IMR-90 (cell line): ENCODE measurements around the gene MUCL3. TPM values are rescaled to one million over a fixed set of nuclear protein-coding genes. Genes with fewer than 3 reads are reported as not detected.

ENCODE experiments used
- ATAC-seq: fragments of 200-7000 bp; cut with Tn5 transposase; 2 replicates; pipeline ENCODE4 v1.9.1; 2020; ENCODE audit warnings: low read depth, mild to moderate bottlenecking, moderate library complexity
- BruUV-seq: library from RNA; stranded (reverse); fragments of 400-500 nt; replicated peaks from 2 replicates; lab custom pipeline; 2021; lab: Mats Ljungman, UMichigan
- CTCF ChIA-PET: fragments of 300-600 bp; formaldehyde crosslinking; extraction: SDS; loops from one replicate; lab custom pipeline; 2021; ENCODE audit warnings: antibody characterized with exemption; lab: Yijun Ruan, JAX
- POLR2A ChIA-PET: fragments of 300-600 bp; sonication (Branson Sonifier 250); formaldehyde crosslinking; loops from one replicate; lab custom pipeline; 2022; ENCODE audit warnings: antibody characterized with exemption; ENCODE audit not compliant: unreplicated experiment; lab: Charles Lee
- DNase-seq: peaks from one replicate; pipeline ENCODE4 v3.0.0; 2013
- H2AFZ ChIP-seq: replicated peaks from 2 replicates; pipeline ENCODE3; 2013; ENCODE audit warnings: low read length, mild to moderate bottlenecking; ENCODE audit not compliant: poor library complexity
- H2AK5ac ChIP-seq: 2 replicates; pipeline ENCODE4 v1.6.1; 2013; ENCODE audit warnings: low read depth, low read length, inconsistent platforms
- H2AK9ac ChIP-seq: replicated peaks from 2 replicates; pipeline ENCODE3; 2013; ENCODE audit warnings: mild to moderate bottlenecking, low read depth, low read length, moderate library complexity; ENCODE audit not compliant: poor library complexity
- H2BK120ac ChIP-seq: 2 replicates; pipeline ENCODE4 v1.6.1; 2013; ENCODE audit warnings: low read depth, low read length, inconsistent platforms
- H2BK15ac ChIP-seq: 3 replicates; pipeline ENCODE4 v1.6.1; 2013; ENCODE audit warnings: low read depth, low read length, inconsistent platforms
- H2BK20ac ChIP-seq: 2 replicates; pipeline ENCODE4 v1.6.1; 2013; ENCODE audit warnings: low read depth, mild to moderate bottlenecking, inconsistent platforms, low read length, moderate library complexity
- H2BK5ac ChIP-seq: 2 replicates; pipeline ENCODE4 v1.6.1; 2013; ENCODE audit warnings: mild to moderate bottlenecking, low read depth, low read length, inconsistent platforms; ENCODE audit not compliant: poor library complexity, severe bottlenecking
- H3K14ac ChIP-seq: replicated peaks from 2 replicates; pipeline ENCODE4 v1.6.1; 2013; ENCODE audit warnings: low read depth, low read length, inconsistent platforms
- H3K18ac ChIP-seq: 2 replicates; pipeline ENCODE4 v1.6.1; 2013; ENCODE audit warnings: low read depth, low read length, control low read depth
- H3K23ac ChIP-seq: 2 replicates; pipeline ENCODE4 v1.6.1; 2013; ENCODE audit warnings: low read depth, low read length, inconsistent platforms
- H3K27ac ChIP-seq: 2 replicates; pipeline ENCODE4 v1.5.1; 2013; ENCODE audit warnings: mild to moderate bottlenecking, control low read depth, low read length; ENCODE audit not compliant: insufficient read depth
- H3K27me3 ChIP-seq: 2 replicates; pipeline ENCODE4 v1.6.1; 2013; ENCODE audit warnings: low read length; ENCODE audit not compliant: control insufficient read depth, insufficient read depth
- H3K36me3 ChIP-seq: 2 replicates; pipeline ENCODE4 v1.6.1; 2013; ENCODE audit warnings: low read length, mixed read lengths; ENCODE audit not compliant: control insufficient read depth, insufficient read depth
- H3K4ac ChIP-seq: 2 replicates; pipeline ENCODE4 v1.6.1; 2013; ENCODE audit warnings: low read depth, low read length, inconsistent platforms
- H3K4me1 ChIP-seq: 2 replicates; pipeline ENCODE4 v1.6.1; 2013; ENCODE audit warnings: low read length, mixed read lengths; ENCODE audit not compliant: control insufficient read depth, insufficient read depth
- H3K4me2 ChIP-seq: 2 replicates; pipeline ENCODE4 v1.6.1; 2013; ENCODE audit warnings: low read depth, mild to moderate bottlenecking, control low read depth, low read length, moderate library complexity
- H3K4me3 ChIP-seq: 2 replicates; pipeline ENCODE4 v1.5.1; 2013; ENCODE audit warnings: low read depth, mild to moderate bottlenecking, control low read depth, low read length, moderate library complexity; ENCODE audit not compliant: insufficient read depth
- H3K56ac ChIP-seq: 2 replicates; pipeline ENCODE4 v1.6.1; 2013; ENCODE audit warnings: low read length, inconsistent platforms; ENCODE audit not compliant: insufficient read depth; ENCODE audit errors: extremely low read depth
- H3K79me1 ChIP-seq, 2 experiments: 2 replicates each; pipeline ENCODE4 v1.6.1; 2013; ENCODE audit warnings: low read length in 2 of 2, inconsistent platforms in 1 of 2, low read depth in 1 of 2
- H3K9ac ChIP-seq: 2 replicates; pipeline ENCODE4 v1.6.1; 2013; ENCODE audit warnings: low read depth, low read length, control low read depth
- H3K9me1 ChIP-seq: 2 replicates; pipeline ENCODE4 v1.6.1; 2013; ENCODE audit warnings: low read length, inconsistent platforms; ENCODE audit not compliant: insufficient read depth
- H3K9me3 ChIP-seq: 2 replicates; pipeline ENCODE4 v1.6.1; 2013; ENCODE audit warnings: low read length; ENCODE audit not compliant: control insufficient read depth, insufficient read depth
- H4K20me1 ChIP-seq: 2 replicates; pipeline ENCODE4 v1.6.1; 2013; ENCODE audit warnings: low read length, inconsistent platforms; ENCODE audit not compliant: insufficient read depth
- H4K5ac ChIP-seq: 2 replicates; pipeline ENCODE4 v1.6.1; 2013; ENCODE audit warnings: mild to moderate bottlenecking, low read depth, low read length, control low read depth
- H4K8ac ChIP-seq, 2 experiments: 2 replicates each; pipeline ENCODE4 v1.6.1; 2013; ENCODE audit warnings: low read depth in 2 of 2, low read length in 2 of 2, control low read depth in 1 of 2, inconsistent platforms in 1 of 2
- H4K91ac ChIP-seq: 2 replicates; pipeline ENCODE4 v1.6.1; 2013; ENCODE audit warnings: low read depth, low read length, inconsistent platforms; ENCODE audit not compliant: insufficient read depth
- SMC3 ChIP-seq: fragments of 150-350 bp; IDR thresholded peaks from 2 replicates; pipeline ENCODE4 v1.6.1; 2016; ENCODE audit warnings: low read depth, mild to moderate bottlenecking, antibody characterized with exemption, low read length, moderate library complexity
- USF2 ChIP-seq: fragments of 150-350 bp; IDR thresholded peaks from 2 replicates; pipeline ENCODE4 v1.6.1; 2017; ENCODE audit warnings: mild to moderate bottlenecking, antibody characterized with exemption, low read length, low read depth
- WGBS, 2 experiments: methylation state at CpG; one replicate each; pipeline versions ENCODE4 v1.1.5 to v1.1.7; 2013; ENCODE audit warnings: missing lambda C conversion rate in 2 of 2; ENCODE audit not compliant: insufficient read length in 1 of 2; ENCODE audit errors: extremely low coverage in 2 of 2; 5-methylcytosine and 5-hydroxymethylcytosine counted together
- dilution Hi-C: fragments of 300-500 bp; cut with HindIII; formaldehyde crosslinking; loops from one replicate; pipeline ENCODE4 v1.14.3; 2018; ENCODE audit warnings: low sequenced_read_pairs; ENCODE audit not compliant: unreplicated experiment
- in situ Hi-C: fragments of 300-500 bp; cut with MboI; formaldehyde crosslinking; loops from 3 replicates; pipeline ENCODE4 v1.14.3; 2019; ENCODE audit warnings: low sequenced_read_pairs, inconsistent platforms, mixed read lengths
- intact Hi-C: fragments of 100-400 bp; cut with micrococcal nuclease; formaldehyde crosslinking; loops from 2 replicates; pipeline ENCODE4 v1.10.0; 2022
- polyA plus RNA-seq, 3 experiments: library from polyadenylated mRNA; depleted of rRNA; stranded (reverse); fragments of >200 nt; gene quantifications; 2 replicates each; pipeline ENCODE4 v1.2.3, GENCODE V29; 2012; ENCODE audit warnings: low replicate concordance in 1 of 3
- total RNA-seq: library from RNA; depleted of rRNA; stranded (reverse); fragments of >200 nt; gene quantifications from 2 replicates; pipeline ENCODE4 v1.2.3, GENCODE V29; 2012

Gene MUCL3
- total and polyA plus RNA-seq, 2 of the 4 experiments (the other 2 are of a cell fraction) = not detected

- no peak overlapping the region for H2AK9ac ChIP-seq
- H3K9me1 ChIP-seq = no peaks in the 10 kb centered on the region
- H3K36me3 ChIP-seq = no peaks in the 10 kb centered on the region
- no peak overlapping the region for H2AFZ ChIP-seq
- H3K4ac ChIP-seq = no peak overlapping the region
- TF ChIP-seq SMC3 (no peak), USF2 (no peak)
- H3K23ac ChIP-seq = no peak overlapping the region
- intact Hi-C loops (no loop called here), dilution Hi-C loops (no loop called here), in situ Hi-C loops (no loop called here)
- no peak overlapping the region for H2BK15ac ChIP-seq
- no peak overlapping the region for H4K5ac ChIP-seq
- H3K56ac ChIP-seq = no peak overlapping the region
- H3K18ac ChIP-seq = no peak overlapping the region
- no peaks in the 10 kb centered on the region; the same call in 1 of the 2 replicates for H4K20me1 ChIP-seq
- ATAC-seq (no peak), DNase-seq (no peak)
- WGBS, 2 experiments = 73% methylated on average over 3 of the region's 5 CpGs; no CpG with 5 or more reads in 1 of the 2 experiments
- H2BK20ac ChIP-seq = no peak overlapping the region
- H3K4me2 ChIP-seq = no peak overlapping the region
- H2AK5ac ChIP-seq = no peak overlapping the region
- H4K8ac ChIP-seq = no peak overlapping the region
- no peaks in the 10 kb centered on the region for H3K9me3 ChIP-seq
- no peak overlapping the region for H2BK5ac ChIP-seq
- ChIA-PET CTCF (no interaction called here), POLR2A (no interaction called here)
- no peaks in the 10 kb centered on the region for H3K79me1 ChIP-seq
- no peak overlapping the region for H4K91ac ChIP-seq
- BruUV-seq = no TSS peak
- H2BK120ac ChIP-seq = no peak overlapping the region
- no peak overlapping the region for H3K14ac ChIP-seq
- H3K27me3 ChIP-seq = peaks cover 23% of the 10 kb centered on the region
- no peak overlapping the region for H3K9ac ChIP-seq
- no peak overlapping the region for H3K27ac ChIP-seq
- peaks cover 6% of the 10 kb centered on the region; the same call in 1 of the 2 replicates for H3K4me1 ChIP-seq
- no peak overlapping the region for H3K4me3 ChIP-seq
Observed at GRCh38 chr6:30985490-30985889, 44.7 kb downstream of the MUCL3 start.
